Activated CD4-positive, alpha-beta T cell treated with anti-CD3 and anti-CD28 coated beads for 36 hours (primary cell): ENCODE measurements around the gene PLPP6. TPM values are rescaled to one million over a fixed set of nuclear protein-coding genes. Genes with fewer than 3 reads are reported as not detected.

ENCODE experiments used
- ATAC-seq: fragments of 200-7000 bp; cut with Tn5 transposase; one replicate; pipeline ENCODE4 v1.10.0; 2021; ENCODE audit warnings: mild to moderate bottlenecking, moderate library complexity
- CTCF ChIA-PET: fragments of 350-600 bp; sonication (Branson Sonifier 250); formaldehyde crosslinking; loops from one replicate; lab custom pipeline; 2021; ENCODE audit warnings: antibody characterized with exemption; lab: Charles Lee
- POLR2A ChIA-PET: fragments of 350-600 bp; sonication (Branson Sonifier 250); formaldehyde crosslinking; loops from one replicate; lab custom pipeline; 2021; ENCODE audit warnings: antibody characterized with exemption, inconsistent platforms; lab: Charles Lee
- DNase-seq: peaks from one replicate; pipeline ENCODE4 v3.0.0-alpha.2; 2020
- H3K27ac Mint-ChIP-seq: one replicate; pipeline ENCODE4 v1.8.0; 2021; ENCODE audit warnings: mixed read lengths
- H3K27me3 Mint-ChIP-seq: one replicate; pipeline ENCODE4 v1.8.0; 2021; ENCODE audit warnings: mixed read lengths
- H3K36me3 Mint-ChIP-seq: one replicate; pipeline ENCODE4 v1.8.0; 2021; ENCODE audit warnings: low read depth, mixed read lengths
- H3K4me1 Mint-ChIP-seq: one replicate; pipeline ENCODE4 v1.8.0; 2021; ENCODE audit warnings: mixed read lengths
- H3K4me3 Mint-ChIP-seq: one replicate; pipeline ENCODE4 v1.8.0; 2021; ENCODE audit warnings: mild to moderate bottlenecking, moderate library complexity, mixed read lengths
- H3K9me3 Mint-ChIP-seq: one replicate; pipeline ENCODE4 v1.8.0; 2021; ENCODE audit warnings: low read depth, mixed read lengths
- intact Hi-C, 2 experiments: fragments of 100-400 bp; cut with DNase I in 1 of 2; cut with micrococcal nuclease in 1 of 2; formaldehyde crosslinking; loops; one replicate each; pipeline versions ENCODE4 v1.14.2 to v1.15.1; 2022 to 2024; cut with DNase I, micrococcal nuclease
- total RNA-seq, 2 experiments: library from RNA; stranded (reverse); gene quantifications; one replicate each; pipeline ENCODE4 v1.2.3, GENCODE V29; 2021

PLPP6 gene
- total RNA-seq, 2 experiments from 2014 or later: 4.3 to 5.0 TPM

DNA sequence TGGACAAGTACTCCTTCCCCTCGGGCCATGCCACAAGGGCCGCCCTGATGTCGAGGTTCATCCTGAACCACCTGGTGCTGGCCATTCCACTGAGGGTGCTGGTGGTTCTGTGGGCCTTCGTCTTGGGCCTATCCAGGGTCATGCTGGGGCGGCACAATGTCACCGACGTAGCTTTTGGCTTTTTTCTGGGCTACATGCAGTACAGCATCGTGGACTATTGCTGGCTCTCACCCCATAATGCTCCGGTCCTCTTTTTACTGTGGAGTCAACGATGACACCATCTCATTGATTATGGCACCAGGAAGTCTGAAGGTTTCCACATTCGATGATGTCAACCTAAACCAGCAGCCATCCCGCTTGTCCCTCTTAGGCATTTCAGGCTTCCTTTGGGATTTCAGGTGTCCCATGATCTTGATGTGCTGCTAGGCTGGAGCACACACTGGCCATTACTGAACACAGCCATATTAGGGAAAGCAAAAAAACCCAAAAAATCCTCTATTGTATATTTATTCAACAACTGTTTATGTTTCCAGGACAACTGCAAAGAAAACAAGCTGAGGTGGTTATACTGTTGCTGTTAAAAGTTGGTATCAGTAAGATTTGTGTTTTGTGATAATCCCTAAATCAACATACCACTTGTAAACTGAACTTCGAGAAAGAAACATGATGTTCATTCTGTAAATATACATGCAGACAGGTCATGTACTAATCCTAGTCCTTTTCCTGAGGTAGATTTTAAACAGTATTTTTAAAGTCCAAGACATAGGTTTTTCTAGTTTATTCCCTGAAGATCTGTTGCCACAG, 1.1 kb downstream of the PLPP6 start:
- Mint-ChIP-seq H3K4me1 (peaks cover 60% of the 10 kb centered on the region), H3K9me3 (no peaks in the 10 kb centered on the region), H3K27me3 (no peaks in the 10 kb centered on the region), H3K27ac (peak overlapping the region; percentile 84), H3K36me3 (peaks cover 3% of the 10 kb centered on the region), H3K4me3 (peak overlapping the region; percentile 82)
- DNase-seq (no peak), ATAC-seq (no peak)
- POLR2A ChIA-PET: no interaction called here
- intact Hi-C loops: loop anchor here (1.0 to 10.0 kb wide), 6 partner anchors 16 to 1818 kb away; partner anchors contain the start of genes CDC37L1 (in 2 of the 2), AK3 (in 1 of the 2), JAK2 (in 1 of the 2) and PUM3 (in 1 of the 2)
- CTCF ChIA-PET: interaction anchor here (1.9 kb wide), 1 partner anchor 59 kb away, joined by 4 read pairs; no protein-coding TSS in a partner anchor

DNA sequence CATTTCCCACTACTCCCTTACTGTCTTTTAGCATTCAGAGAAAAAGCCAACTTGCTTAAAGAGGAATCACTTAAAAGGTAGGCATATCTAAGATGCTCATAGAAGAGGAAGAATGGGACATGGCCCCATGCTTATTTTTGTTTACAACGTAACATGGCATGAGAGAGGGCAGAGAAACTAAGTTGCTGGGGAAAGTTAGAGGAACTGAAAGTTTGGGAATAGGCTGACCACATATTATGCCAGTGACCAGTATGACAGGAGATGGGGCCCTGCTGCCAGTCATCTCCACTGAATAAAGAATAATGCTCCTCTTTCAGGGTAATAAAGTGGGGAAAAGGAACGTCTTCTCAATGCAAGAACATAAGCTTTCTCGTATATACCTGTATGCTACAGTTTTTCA, 1.9 kb downstream of the PLPP6 start:
- POLR2A ChIA-PET: no interaction called here
- Mint-ChIP-seq H3K36me3 (peaks cover 3% of the 10 kb centered on the region), H3K27me3 (no peaks in the 10 kb centered on the region), H3K9me3 (no peaks in the 10 kb centered on the region), H3K27ac (no peak overlapping the region), H3K4me1 (peaks cover 66% of the 10 kb centered on the region), H3K4me3 (peak overlapping the region; percentile 82)
- intact Hi-C loops: loop anchor here (2.0 to 10.0 kb wide), 3 partner anchors 77 to 1819 kb away; partner anchors contain the start of genes AK3 (in 1 of the 2), JAK2 (in 1 of the 2) and PUM3 (in 1 of the 2)
- CTCF ChIA-PET: interaction anchor here (0.9 to 2.9 kb wide), 3 partner anchors 8 to 60 kb away, joined by 3 to 12 read pairs (median 4); no protein-coding TSS in a partner anchor
- ATAC-seq (no peak), DNase-seq (no peak)

DNA sequence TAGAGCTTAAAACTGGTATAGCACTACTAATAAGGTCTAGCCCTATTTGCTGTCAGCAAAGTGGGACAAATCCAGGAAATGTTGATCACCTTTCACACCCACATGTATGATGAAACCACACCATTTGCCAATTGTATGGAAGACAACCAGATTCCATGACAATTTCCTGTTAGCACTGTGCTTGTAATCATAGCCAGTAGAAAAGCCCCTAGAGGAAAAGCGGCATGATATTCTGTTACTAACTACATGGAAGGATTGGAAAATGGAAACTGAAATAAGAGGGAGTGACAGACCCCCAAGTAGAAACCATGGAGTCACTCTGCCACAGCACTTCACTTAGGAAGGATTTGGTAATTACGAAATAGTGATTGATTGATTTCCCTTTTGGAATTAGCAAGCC, 3.3 kb downstream of the PLPP6 start:
- intact Hi-C loops: loop anchor here (10.0 kb wide), 2 partner anchors 319 to 1821 kb away; partner anchors contain the start of genes JAK2 (in 1 of the 2) and PUM3 (in 1 of the 2)
- no peak for DNase-seq
- peaks cover 3% of the 10 kb centered on the region for H3K36me3 Mint-ChIP-seq
- POLR2A ChIA-PET: no interaction called here
- H3K27me3 Mint-ChIP-seq: no peaks in the 10 kb centered on the region
- no peak overlapping the region for H3K27ac Mint-ChIP-seq
- peaks cover 67% of the 10 kb centered on the region for H3K4me1 Mint-ChIP-seq
- no peak for ATAC-seq
- CTCF ChIA-PET: interaction anchor here (0.5 to 2.9 kb wide), 8 partner anchors 9 to 91 kb away, joined by 3 to 12 read pairs (median 3); no protein-coding TSS in a partner anchor
- peak overlapping the region; percentile 73 for H3K4me3 Mint-ChIP-seq
- H3K9me3 Mint-ChIP-seq: no peaks in the 10 kb centered on the region

DNA sequence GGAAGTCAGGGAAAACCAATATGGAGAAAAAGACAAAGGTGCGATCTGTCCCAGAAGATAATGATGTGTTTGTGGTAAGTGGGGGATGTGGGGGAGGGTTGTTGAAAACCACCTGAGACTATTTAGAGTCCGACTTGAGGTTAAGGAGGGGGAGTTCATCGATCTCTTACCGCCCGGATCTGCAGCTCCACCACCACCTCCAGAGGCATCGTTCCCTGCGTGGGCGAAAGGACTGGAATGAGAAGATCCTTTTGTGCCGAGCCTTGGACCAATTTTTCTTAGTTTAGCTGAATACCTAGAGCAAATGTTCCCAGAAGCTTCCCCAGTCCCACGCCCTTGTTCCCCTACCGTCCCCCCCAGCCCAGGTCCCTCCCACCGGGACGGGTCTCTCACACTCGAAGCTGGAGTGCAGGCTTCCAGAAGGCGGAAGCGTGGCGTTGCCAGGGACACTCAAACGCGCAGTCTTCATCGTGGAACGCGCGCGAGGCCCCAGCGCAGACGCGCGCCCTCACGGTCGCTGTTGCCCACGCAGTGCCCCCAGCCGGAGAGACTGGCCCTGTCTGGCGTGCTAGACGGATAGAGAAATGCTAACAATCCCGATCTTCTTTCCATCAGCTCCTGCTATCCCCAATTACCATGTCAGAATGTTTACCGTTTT, 4.1 kb downstream of the PLPP6 start, which contains the start of gene SPATA6L:
SPATA6L (minus strand) TSS at position 439 of the 658 bp plus-strand sequence; CDS start at position 209, 230 bp downstream.
- peak; percentile 64 for DNase-seq
- Mint-ChIP-seq H3K27me3 (no peaks in the 10 kb centered on the region), H3K27ac (peak within 1 kb of the TSS; percentile 73), H3K36me3 (peaks cover 3% of the 10 kb centered on the region), H3K4me1 (peaks cover 75% of the 10 kb centered on the region), H3K4me3 (peak within 1 kb of the TSS; percentile 73), H3K9me3 (no peaks in the 10 kb centered on the region)
- ChIA-PET CTCF (interaction anchor here (0.6 to 2.9 kb wide), 7 partner anchors 10 to 352 kb away, joined by 3 to 12 read pairs (median 3); no protein-coding TSS in a partner anchor), POLR2A (no interaction called here)
- peak; percentile 42 for ATAC-seq
- intact Hi-C loops: loop anchor here (1.0 to 10.0 kb wide), 3 partner anchors 13 to 1821 kb away; partner anchors contain the start of genes CDC37L1 (in 2 of the 2), JAK2 (in 1 of the 2) and PUM3 (in 1 of the 2)

DNA sequence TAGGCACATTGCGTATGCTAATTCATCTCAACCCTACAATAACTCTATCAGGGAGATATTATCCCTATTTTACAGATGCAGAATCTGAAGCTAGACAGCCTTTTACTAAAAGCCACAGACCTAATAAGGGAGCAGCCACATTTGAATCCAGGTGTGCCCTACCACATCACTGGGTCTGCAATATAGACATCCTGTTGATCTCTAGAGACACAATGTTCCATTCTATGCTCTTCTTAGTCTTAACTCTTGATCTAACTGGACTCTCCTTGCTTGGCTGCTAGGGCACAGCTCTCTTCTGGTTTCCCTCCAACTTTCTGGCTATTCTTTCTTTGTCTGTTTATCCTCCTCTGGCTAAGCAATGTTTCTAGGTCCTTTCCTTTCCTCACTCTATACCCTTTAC, 5.6 kb downstream of the PLPP6 start:
- intact Hi-C loops: loop anchor here (10.0 kb wide), 2 partner anchors 317 to 1823 kb away; partner anchors contain the start of genes JAK2 (in 1 of the 2) and PUM3 (in 1 of the 2)
- no peak overlapping the region for H3K4me3 Mint-ChIP-seq
- ATAC-seq: no peak
- H3K27ac Mint-ChIP-seq: no peak overlapping the region
- no peaks in the 10 kb centered on the region for H3K9me3 Mint-ChIP-seq
- POLR2A ChIA-PET: no interaction called here
- H3K27me3 Mint-ChIP-seq: no peaks in the 10 kb centered on the region
- peaks cover 67% of the 10 kb centered on the region for H3K4me1 Mint-ChIP-seq
- peaks cover 3% of the 10 kb centered on the region for H3K36me3 Mint-ChIP-seq
- CTCF ChIA-PET: no interaction called here
- DNase-seq: no peak

DNA sequence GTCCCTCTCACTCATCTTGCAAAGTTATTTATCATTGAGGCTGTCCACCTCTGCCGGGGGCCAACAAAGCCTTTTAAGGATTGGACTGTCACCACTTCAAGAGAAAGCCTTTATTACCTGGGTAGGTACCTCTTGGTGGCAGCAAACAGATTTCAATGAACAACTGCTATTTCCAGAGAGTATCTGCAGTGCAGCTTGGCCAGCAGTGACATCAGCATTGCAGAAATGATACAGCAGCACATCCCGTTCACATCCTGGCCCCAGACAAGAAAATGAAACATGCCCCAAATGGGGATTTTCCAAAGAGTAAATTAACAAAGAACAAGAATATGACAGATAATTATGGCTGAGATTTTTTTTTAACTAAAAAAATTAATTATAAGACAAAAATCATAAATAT, 6.5 kb downstream of the PLPP6 start:
- no peaks in the 10 kb centered on the region for H3K9me3 Mint-ChIP-seq
- intact Hi-C loops: loop anchor here (10.0 kb wide), 2 partner anchors 316 to 1824 kb away; partner anchors contain the start of genes JAK2 (in 1 of the 2) and PUM3 (in 1 of the 2)
- peaks cover 59% of the 10 kb centered on the region for H3K4me1 Mint-ChIP-seq
- H3K27ac Mint-ChIP-seq: no peak overlapping the region
- H3K27me3 Mint-ChIP-seq: no peaks in the 10 kb centered on the region
- no peak overlapping the region for H3K4me3 Mint-ChIP-seq
- ATAC-seq: no peak
- DNase-seq: no peak
- POLR2A ChIA-PET: no interaction called here
- H3K36me3 Mint-ChIP-seq: no peaks in the 10 kb centered on the region
- CTCF ChIA-PET: no interaction called here

DNA sequence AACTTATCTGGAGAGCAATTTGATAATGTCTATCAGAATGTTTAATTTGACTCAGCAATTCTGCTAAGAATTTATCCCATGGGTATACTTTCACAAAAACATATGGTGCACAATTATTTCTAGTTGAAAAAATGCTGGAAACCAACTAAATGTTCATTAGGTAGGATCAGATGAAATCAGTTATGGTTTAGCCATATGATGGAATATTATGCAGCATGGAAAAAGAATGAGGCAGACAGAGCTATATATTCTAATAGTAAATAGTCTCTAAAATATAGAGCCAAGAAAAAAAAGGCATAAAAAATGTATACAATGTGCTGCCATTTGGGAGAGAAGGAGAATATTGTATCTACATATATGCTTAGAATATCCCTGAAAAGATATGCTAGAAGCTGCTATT, 7.8 kb downstream of the PLPP6 start:
- CTCF ChIA-PET: no interaction called here
- no peak overlapping the region for H3K27ac Mint-ChIP-seq

DNA sequence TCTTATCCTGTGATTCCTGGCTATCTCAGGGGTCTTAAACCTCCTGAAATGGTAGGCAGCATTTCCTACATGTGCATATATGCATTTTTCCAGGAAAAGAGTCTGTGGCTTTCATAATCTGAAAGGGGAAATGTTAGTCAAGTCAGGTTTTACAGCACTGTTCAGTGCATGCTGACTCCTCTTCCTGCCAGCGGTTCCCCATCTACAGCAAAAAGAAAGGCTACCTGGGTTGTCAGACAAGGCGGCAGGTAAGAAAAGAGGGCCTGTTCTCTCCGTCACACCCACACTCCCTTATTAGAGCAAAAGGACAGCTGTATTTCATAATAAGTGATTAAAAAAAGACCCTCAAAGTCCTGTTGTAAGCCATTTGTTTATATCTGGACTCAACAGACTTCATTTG, 8.5 kb downstream of the PLPP6 start:
- no peak overlapping the region for H3K4me3 Mint-ChIP-seq
- CTCF ChIA-PET: no interaction called here
- H3K27ac Mint-ChIP-seq: peak overlapping the region; percentile 65
- no peaks in the 10 kb centered on the region for H3K27me3 Mint-ChIP-seq
- no peaks in the 10 kb centered on the region for H3K36me3 Mint-ChIP-seq
- intact Hi-C loops: loop anchor here (10.0 kb wide), 3 partner anchors 784 to 1744 kb away; partner anchors contain the start of genes CD274 (in 1 of the 2) and UHRF2 (in 1 of the 2)
- POLR2A ChIA-PET: no interaction called here
- DNase-seq: no peak
- no peak for ATAC-seq
- peaks cover 40% of the 10 kb centered on the region for H3K4me1 Mint-ChIP-seq
- H3K9me3 Mint-ChIP-seq: no peaks in the 10 kb centered on the region

More for the DNA sequence above, 7.8 kb downstream of the PLPP6 start:
- POLR2A ChIA-PET: no interaction called here
- intact Hi-C loops: loop anchor here (10.0 kb wide), 5 partner anchors 315 to 1825 kb away; partner anchors contain the start of genes CD274 (in 1 of the 2), JAK2 (in 1 of the 2), PUM3 (in 1 of the 2) and UHRF2 (in 1 of the 2)
- H3K27me3 Mint-ChIP-seq: no peaks in the 10 kb centered on the region
- no peaks in the 10 kb centered on the region for H3K36me3 Mint-ChIP-seq
- no peaks in the 10 kb centered on the region for H3K9me3 Mint-ChIP-seq
- no peak overlapping the region for H3K4me3 Mint-ChIP-seq
- H3K4me1 Mint-ChIP-seq: peaks cover 47% of the 10 kb centered on the region
- no peak for DNase-seq
- no peak for ATAC-seq

DNA sequence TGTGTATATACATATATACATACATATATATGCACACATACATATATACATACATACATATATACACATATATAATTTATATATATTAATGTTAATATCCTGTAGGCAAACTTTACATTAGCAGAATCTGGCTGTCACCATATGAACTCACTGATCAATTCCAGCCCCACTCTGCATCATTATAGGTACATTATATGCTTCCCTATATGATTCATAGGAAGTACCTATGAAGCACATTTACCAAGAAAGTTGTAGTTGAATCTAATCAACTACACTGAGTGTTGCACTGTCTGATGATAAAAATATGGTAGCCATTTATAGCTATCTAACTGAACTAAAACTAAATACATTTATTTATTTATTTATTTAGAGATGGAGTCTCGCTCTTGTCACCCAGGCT, 9.6 kb downstream of the PLPP6 start:
- DNase-seq (no peak), ATAC-seq (peak; percentile 42)
- CTCF ChIA-PET: interaction anchor here (0.8 kb wide), 1 partner anchor 15 kb away, joined by 3 read pairs; no protein-coding TSS in a partner anchor
- H3K27ac Mint-ChIP-seq: no peak overlapping the region
- POLR2A ChIA-PET: no interaction called here
- H3K27me3 Mint-ChIP-seq: no peaks in the 10 kb centered on the region
- intact Hi-C loops: loop anchor here (10.0 kb wide), 3 partner anchors 783 to 1743 kb away; partner anchors contain the start of genes CD274 (in 1 of the 2) and UHRF2 (in 1 of the 2)
- H3K9me3 Mint-ChIP-seq: no peaks in the 10 kb centered on the region
- H3K4me3 Mint-ChIP-seq: no peak overlapping the region
- H3K4me1 Mint-ChIP-seq: peaks cover 28% of the 10 kb centered on the region
- H3K36me3 Mint-ChIP-seq: no peaks in the 10 kb centered on the region

DNA sequence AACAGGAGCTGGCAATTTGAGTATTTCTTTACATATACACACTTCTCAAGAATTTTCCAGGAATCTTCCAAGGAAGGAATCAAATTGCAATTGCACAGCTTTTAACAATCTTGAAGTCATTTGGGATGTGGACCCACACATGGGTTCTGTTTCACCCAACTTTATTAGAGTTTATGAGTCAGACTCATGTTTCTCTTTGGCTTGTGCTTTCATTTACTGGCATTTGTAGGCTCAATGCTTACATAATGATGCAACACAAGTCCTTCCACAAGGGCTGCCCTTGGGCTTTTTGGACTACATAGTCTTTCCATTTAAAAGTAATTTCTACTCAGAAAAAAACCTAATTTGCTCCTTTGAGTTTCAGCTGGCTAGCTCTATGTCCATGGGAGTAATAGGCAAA, 12.7 kb downstream of the PLPP6 start:
- intact Hi-C loops: loop anchor here (5.0 to 10.0 kb wide), 6 partner anchors 158 to 1740 kb away; partner anchors contain the start of genes RFX3 (in 2 of the 2), CD274 (in 1 of the 2), RIC1 (in 1 of the 2) and UHRF2 (in 1 of the 2)
- Mint-ChIP-seq H3K9me3 (no peaks in the 10 kb centered on the region), H3K4me3 (no peak overlapping the region), H3K36me3 (no peaks in the 10 kb centered on the region), H3K4me1 (peaks cover 10% of the 10 kb centered on the region), H3K27ac (no peak overlapping the region), H3K27me3 (no peaks in the 10 kb centered on the region)
- CTCF ChIA-PET: interaction anchor here (0.8 to 1.0 kb wide), 3 partner anchors 10 to 135 kb away, joined by 3 to 4 read pairs (median 4); partner anchors contain the start of gene PLPP6
- no peak for ATAC-seq
- DNase-seq: no peak
- POLR2A ChIA-PET: no interaction called here
